ENCODE measurements around the gene TNFRSF4.
"Not testable (repeated sequence)": the region's sequence is repeated elsewhere in the genome, so short reads cannot be mapped to it uniquely, and the experiment has no call there.

Gene TNFRSF4

DNA sequence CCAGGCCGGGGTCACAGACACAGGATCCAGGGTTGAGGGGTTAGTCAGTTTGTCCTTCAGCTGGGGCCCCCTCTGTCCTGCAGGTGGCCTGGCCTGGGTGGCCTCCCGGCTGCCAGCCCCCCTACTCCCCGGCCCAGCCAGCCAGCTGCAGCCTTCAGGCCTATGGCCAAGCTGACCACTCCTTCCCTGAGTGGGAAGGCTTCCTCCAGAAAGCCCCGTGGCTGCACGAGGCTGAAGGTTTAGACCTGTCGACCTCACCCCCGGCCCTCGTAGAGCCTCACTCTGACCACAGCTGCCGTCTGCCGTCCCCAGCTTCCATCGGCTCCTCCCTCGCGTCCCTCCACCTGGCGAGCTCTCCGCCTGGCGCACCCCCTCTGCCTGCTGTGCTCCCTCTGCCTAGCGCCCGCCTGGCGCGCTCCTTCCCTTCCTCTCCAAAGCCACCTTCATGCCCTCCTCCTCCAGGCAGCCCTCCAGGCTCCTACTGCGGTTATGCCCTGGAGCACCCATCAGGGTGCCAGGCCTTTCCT is 30.7 kb downstream of the TNFRSF4 start:
- DNase-seq (ENCODE audit: low read depth in 3 of 3), result no peak

DNA sequence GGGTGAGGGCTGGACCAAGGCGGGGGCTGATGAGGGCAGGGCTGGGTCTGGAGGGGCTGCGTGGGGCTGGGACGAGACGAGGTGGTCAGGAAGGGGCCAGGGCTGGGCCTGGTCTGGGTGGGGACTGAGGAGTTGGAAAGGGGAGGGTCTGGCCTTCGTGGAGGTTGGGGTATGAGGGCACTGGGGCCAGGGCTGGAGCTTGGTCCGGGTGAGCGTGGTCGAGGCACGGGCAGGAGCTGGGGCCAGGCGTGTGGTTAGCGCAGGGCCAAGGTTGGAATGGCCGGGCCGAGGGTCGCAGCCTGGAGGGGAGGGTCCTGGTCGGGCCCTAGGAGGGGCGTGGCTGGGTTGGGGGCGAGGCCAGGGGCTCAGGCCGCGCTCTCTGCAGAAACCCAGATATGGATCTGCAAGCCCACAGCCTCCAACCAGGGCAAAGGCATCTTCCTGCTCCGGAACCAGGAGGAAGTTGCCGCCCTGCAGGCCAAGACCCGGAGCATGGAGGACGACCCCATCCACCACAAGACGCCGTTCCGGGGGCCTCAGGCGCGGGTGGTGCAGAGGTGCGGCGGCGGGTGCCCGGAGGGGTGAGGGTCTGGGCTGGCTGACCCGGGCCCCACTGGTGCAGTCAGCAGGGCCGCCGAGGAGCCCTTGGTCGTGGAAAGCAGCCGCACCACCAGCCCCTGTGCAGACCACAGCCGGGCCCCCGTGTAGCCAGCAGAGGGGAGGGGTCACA is 31.3 kb downstream of the TNFRSF4 start:
- no peak for DNase-seq (ENCODE audit: low read depth in 3 of 3)

DNA sequence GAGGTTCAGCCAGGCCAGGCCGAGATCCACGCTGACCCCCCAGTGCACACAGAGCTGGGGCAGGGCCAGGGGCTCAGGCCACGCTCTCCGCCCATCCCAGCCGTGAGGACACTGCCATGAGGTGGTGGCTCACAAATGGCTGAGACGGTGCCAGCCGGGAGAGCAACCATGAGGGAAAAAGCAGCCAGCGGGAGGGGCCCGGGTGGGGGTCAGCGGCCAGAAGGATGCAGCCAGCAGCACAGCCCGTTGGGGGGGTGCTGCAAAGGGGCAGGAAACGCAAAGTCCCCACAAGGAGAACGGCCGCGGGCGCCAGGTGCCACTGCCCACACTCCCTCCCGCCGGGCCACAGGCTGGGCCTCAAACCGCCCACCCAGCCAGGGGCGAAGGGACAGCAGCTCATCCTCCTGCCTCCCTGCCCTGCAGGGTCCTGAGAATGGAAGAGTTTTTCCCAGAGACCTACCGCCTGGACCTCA is 32.0 kb downstream of the TNFRSF4 start:
- DNase-seq (ENCODE audit: low read depth in 3 of 3), result no peak

DNA sequence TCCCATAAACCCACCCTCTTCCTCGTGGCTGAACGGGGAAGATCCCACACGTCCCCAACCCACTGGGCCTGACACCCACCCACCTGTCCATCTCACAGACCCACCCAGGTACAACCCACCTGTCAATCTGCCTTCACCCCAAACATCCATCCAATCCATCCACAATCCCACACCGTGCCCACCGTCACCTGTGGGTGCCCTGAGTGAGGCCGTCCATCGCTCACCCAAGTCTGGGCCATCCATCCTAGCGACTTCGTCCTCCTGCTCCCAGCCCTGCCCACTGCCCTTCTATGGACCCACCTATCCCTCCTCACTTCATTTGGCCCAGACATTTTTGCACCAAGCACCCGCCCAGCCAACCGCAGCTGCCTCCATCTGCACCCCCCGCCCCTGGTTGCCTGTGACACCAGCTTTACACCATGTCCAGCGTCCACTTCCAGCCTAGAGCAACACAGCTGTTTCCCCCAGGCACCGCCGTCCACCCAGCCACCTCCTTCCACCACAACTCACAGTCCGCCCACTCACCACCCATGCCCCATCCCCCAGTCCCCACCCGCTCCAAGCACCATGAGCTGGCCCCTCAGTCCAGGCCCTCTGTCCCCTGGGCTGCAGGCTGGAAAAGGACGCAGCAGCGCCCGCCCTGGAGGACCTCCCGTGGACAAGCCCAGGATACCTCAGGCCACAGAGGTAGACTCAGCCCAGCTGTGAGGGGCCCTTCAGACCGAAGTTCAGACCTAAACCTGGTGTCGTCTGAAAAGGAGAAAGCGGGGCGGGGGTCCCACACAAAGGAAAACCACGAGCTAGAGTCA is 32.6 kb downstream of the TNFRSF4 start:
- DNase-seq (ENCODE audit: low read depth in 3 of 3), result no peak

DNA sequence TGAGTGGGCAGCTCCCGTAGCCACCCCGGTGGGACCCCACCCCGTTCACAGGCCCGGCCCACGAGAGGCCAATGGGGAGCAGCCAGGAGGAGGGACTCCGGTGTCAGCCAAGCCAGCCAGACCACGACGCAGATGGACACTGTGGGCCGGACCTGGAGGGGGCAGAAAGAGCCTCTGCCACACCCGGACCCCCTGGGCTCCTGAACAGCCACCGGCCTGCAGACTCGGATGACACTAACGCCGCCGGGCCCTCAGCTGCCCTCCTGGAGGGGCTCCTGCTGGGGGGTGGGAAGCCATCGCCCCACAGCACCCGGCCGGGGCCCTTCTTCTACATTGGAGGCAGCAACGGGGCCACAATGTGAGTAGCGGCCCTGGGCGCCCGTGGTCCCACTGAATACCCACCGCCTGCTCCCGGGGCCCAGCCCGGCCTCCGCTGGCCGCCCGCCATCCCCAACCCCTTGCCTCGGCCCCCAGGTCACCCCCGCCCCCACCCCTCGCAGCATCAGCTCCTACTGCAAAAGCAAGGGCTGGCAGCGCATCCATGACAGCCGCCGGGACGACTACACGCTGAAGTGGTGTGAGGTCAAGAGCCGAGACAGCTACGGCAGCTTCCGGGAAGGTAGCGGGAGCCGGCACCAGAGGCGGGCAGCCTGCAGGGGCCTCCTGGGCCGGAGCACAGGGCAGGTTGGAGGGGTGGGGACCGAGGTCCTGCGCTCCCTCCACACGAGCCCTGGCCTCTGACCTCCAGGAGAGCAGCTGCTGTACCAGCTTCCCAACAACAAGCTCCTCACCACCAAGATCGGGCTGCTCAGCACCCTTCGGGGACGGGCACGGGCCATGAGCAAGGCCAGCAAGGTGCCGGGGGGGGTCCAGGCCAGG is 33.7 kb downstream of the TNFRSF4 start:
- no peak for DNase-seq (ENCODE audit: low read depth in 3 of 3)

DNA sequence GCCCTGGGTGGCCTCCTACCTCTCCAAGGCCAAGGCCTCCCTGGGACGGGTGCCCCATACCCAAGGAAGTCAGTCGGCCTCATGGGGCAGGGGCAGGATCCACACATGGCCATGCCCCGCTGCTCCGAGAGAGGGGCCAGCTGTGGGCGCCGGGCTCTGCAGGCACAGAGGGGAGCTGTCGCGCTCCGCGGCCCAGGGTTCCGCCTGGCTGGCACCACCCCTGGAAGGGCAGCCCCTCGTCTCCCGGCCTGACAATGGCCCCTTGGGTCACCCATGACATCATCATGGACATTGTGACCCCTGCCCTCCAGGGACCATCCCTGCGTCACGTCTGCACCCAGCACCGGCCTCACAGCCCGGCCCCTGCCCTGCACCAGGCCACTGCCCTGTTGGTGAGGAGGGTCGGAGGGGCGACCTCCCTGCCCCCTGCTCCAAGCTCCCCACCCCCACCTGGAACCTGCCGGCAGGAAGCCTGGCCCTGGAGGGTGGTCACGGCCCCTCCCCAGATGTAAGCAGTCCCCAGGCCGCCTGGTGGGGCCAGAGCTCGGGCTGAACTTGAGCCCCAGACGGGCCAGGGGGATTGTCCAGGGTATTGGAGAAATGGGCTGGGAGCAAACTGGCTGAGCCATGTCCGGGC is 34.5 kb downstream of the TNFRSF4 start:
- no peak for DNase-seq (ENCODE audit: low read depth in 3 of 3)

DNA sequence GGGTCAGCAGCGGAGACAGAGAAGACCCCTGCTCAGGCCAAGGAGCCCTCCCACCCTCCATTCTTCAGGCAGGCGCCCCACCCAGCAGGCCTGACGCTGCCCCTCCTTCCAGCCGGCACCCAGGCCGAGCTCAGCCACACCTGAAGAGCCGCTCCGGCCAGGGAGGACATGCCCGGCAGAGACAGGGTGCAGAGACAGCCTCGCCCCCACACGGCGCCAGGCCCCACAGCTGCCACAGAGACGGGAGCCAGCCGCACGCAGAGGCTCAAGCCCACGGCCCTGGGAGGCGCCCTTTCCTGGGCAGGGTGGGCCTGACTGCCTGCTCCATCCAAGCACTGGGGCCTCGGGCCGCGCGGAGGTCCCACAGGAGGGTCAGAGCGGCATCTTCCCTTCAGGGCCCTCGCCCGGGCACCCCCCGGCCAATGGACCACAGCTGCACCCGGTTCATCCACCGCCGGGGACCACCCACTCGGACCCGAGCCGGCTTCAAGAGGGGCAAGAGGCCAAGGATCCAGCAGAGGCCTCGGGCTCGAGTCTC is 35.1 kb downstream of the TNFRSF4 start:
- DNase-seq (ENCODE audit: low read depth in 3 of 3), result no peak

DNA sequence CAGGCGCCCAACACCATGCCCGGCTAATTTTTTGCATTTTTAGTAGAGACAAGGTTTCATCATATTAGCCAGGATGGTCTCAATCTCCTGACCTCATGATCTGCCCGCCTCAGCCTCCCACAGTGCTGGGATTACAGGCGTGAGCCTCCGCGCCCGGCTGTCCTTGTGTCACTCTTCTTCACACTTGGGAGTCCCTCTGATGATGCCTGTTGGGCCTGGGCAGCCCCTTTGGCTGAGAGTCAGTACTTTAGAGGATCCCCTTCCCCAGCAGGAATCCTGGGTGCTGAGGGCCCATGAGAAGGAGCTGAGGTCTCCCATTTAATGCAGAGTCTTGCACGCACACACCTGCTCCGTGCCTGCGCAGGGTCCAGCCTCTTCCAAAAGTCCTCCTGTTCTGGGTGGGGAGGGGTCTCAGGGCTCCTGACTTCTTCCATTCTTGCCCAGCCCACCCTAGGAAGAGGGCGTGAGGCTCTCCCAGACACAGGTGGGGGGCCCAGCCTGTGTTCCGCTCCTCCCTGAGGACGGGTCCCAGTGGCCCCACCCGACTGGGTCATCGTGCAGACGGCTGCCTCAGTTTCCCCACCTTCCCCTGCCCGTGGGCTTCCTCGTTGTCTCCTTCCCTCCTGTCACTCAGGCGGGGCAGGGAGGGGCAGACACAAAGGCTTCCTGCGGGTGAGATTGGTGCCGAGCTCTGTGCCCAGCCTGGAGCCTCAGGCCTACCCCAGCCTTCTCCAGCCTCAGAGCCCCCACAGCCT is 36.3 kb downstream of the TNFRSF4 start:
- DNase-seq (ENCODE audit: low read depth in 3 of 3), result no peak

DNA sequence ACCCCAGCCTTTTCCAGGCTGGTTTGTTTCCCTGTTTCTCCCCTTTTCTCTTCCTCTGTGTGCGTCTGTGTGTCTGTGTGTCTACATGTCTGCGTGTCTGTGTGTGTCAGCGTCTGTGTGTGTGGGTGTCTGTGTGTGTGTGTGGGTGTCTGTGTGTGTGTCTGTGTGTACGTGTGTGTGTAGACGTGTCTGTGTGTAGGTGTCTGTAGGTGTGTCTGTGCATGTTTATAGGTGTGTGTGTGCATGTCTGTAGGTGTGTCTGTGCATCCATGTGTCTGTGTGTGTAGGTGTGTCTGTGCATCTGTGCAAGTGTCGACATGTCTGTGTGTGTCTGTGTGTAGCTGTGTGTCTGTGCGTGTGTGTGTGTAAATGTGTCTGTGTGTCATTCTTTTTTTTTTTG is 37.0 kb downstream of the TNFRSF4 start:
- no peak for DNase-seq (ENCODE audit: low read depth in 3 of 3)

DNA sequence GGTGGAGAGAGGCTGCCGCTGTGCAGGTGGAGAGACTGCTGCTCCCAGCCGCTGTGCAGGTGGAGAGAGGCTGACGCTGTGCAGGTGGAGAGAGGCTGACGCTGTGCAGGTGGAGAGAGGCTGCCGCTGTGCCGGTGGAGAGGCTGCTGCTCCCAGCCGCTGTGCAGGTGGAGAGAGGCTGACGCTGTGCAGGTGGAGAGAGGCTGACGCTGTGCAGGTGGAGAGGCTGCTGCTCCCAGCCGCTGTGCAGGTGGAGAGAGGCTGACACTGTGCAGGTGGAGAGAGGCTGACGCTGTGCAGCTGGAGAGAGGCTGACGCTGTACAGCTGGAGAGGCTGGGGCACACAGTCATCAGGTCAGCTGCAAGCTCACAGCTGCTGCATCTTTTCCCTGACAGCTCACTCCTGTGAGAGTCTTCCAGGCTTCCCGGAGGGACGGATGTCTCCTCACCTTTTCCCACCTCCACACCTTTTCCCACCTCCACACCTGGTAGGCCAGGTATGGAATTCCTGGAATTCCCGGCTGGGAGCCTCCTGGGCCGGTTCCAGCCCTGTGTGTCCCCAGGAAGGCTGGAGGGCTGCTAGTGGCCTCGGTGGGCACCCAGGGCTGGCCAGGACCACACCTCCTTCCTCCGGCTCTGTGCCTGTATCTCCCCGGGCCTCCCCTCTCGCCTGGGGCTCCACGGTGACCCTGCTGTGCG is 37.7 kb downstream of the TNFRSF4 start:
- DNase-seq (ENCODE audit: low read depth in 3 of 3), result not testable (repeated sequence)

DNA sequence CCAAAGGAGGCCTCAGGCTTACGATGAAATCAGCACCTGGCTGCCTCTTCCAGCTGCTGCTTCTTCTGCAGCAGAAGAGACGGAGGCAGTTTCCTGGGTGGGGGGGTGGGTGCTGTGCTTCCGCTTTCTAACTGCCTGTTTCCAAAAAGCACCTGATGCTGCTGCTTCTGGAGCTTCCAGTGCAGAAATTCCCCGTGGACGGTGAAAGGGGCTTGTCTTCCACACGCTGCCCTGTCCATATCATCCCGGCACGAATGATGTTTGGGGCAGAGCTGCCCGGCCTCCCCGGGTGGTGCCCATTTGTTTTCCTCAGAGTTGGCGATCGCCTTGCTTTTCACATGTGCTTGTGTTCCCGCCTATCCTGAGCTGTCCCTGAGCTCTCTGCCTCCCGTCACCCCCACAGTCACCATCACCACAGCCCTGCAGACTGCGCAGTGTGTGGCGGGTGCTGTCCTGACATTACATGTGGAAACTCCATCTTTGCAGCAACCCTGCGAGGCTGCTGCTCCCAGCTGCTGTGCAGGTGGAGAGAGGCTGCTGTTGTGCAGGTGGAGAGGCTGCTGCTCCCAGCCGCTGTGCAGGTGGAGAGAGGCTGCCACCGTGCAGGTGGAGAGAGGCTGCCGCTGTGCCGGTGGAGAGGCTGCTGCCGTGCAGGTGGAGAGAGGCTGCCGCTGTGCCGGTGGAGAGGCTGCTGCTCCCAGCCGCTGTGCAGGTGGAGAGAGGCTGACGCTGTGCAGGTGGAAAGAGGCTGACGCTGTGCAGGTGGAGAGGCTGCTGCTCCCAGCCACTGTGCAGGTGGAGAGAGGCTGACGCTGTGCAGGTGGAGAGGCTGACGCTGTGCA is 38.5 kb downstream of the TNFRSF4 start:
- no peak for DNase-seq (ENCODE audit: low read depth in 3 of 3)

DNA sequence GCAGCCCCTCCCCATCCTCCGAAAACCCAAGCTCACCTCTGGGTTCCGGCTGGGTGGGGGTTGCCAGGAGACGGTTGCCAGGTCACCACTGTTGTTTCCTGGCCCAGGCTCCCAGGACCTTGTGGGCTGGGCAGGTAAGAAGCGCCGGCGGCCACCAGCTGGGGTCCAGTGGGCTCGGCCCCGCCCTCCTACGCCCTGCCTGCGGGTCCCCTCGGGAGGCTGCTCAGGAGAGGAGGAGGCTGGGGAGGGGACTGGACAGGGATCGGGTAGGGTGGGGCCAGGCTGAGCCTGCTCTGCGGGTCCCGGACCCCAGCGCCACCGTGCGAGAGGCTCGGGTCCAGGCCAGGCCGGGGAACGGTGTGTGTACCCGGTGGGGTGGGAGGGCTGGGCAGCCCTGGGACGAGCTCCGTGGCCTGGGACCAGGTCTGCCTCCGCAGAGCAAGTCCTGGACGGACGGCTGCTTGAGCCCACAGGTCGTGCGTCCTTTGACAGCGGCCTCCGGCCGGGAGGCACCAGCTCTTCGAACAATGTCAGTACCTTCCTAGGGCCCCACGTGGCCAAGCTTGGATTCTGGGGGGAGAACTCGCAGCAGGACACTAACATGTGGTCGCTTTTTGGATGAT is 40.0 kb downstream of the TNFRSF4 start, which contains the start of gene TTLL10:
TTLL10 (plus strand) TSS at position 88 of the 623 bp plus-strand sequence. CDS start 5,336 bp downstream, outside the sequence.
- peak in 1 of 3 experiments; percentile 23 for DNase-seq (ENCODE audit: low read depth in 3 of 3)

DNA sequence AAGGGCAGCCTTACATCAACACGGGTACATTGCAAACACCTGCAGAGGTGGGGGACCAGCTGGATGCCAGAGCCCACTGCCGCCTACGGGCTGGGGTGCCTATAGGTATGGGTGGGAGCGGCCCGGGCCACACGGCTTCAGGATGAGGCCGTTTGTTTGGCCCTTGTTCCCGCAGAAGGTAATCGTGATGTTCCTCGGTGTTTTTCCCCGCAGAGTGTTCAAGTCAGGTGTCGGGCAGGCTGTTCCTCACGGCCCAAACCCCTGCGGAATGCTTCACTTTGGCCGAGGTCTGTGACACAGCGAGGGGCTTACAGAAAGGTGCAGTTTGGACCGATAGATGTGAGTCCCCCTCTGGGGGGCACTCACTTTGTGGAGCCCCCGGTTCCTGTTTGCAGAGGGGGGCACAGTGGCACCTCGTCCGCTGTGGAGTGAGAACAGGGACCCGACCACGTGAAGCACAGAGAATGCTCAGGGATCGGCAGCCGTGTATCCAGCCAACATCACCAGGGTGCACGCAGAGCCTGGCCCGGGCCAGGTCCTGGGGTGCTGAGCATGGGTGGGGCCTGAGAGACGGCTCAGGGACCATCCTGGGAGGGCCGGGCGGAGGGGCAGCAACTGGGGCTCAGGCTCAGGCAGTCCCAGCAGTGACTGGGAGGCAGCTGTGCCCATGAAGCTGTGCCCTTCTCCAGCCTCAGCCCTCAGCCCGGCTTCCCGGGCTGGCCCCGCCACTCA is 40.7 kb downstream of the TNFRSF4 start:
- no peak for DNase-seq (ENCODE audit: low read depth in 3 of 3)

DNA sequence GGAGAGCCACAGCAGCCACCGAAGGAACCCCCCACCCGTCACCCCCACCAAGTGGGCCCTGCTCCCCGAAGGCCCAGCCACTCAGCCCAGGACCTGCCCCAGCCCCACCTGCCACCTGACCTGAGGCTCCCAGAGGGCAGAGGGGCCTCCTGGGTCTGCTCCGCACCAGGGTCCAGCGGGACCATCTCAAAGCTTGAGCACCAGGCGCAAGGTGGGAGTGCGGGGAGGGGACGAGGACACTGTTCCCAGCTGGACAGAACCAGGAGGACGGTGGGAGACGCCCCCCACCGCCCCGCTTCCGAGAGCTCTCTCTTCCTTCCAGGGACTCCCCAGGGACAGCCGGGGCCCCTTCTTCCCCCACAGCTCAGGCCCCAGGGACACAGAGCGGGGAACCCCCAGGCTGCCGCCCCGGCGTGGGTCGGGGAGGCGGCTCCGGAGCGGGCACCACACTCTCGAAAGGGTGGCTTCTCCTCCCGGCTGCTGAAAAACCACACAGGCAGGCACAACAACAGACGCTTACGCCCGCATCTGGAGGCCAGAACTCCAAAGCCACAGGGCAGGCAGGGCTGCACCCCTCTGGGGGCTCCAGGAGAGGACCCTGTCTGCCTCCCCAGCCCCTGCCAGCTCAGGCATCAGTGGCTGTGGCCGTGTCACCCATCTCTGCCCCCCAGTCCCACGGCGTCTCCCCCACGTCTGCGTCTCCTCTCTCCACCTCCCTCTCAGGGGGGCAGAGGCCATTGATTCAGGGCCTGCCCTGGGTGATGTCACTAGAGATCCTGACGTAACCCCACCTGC is 42.2 kb downstream of the TNFRSF4 start:
- DNase-seq (ENCODE audit: low read depth in 3 of 3), result no peak

DNA sequence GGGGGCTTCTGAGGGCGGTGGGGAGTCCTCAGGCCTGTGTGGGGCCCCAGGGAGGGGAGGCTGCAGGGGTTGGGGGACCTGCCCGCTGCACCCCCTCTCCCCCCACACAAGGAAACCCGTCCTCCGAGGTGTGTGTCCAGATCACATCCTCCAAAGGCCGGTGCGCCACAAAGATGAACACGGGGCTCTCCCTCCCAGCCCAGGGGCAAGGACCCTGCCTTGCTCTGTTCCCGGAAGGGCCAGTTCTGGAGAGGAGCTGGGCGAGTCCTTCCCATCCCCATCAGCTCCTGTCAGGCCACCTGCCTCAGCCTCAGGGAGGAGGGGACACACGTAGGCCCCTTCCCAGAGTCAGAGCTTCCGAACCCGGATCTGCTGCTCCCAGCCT is 42.8 kb downstream of the TNFRSF4 start:
- DNase-seq (ENCODE audit: low read depth in 3 of 3), result no peak

DNA sequence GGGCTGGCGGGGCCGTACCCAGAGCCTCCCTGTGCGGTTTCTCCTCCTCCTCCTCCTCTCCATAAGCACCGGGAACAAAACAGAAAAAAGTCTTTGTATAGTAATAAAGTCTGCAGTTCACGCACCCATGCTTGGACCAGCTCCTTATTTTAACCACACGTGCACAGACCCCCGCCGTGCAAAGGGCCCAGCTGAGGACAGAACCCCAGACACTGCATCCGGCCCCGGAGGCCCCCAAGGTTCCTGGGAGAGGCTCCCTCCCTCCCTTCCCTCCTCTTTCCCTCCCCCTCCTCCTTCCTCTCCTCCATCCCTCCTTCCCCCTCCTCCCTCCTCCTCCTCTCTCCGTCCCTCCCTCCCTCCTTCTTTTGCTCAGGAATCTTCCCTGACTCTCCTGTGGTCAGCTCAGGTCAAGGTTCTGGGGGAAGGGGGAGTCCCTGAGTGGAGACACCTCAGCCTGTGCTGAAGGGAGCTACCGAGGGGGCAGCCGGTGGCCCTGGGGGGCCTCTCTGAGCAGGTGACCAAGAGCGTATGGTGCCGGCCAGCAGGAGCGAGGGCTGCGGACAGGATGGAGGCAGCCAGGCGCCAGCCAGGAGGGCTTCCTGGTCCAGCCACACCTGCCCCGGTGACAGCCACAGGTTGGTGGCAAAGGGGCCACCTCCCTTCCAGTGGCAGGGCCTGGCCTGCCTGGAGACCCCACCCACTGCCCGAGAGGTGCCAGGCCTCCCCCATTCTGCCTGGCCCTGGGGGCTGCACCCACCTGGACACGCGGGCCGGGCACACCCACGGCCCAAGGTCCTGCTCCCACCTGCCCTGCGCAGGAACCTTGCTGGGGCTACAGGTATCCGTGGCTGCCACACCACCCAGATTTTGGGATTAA is 43.5 kb downstream of the TNFRSF4 start:
- DNase-seq (ENCODE audit: low read depth in 3 of 3), result no peak
